MM.1S (cell line): ENCODE data around the gene C6orf163.

Experiments used
- EZH2phosphoT487 ChIP-seq: fragments of 300-600 bp; sonication (generic); IDR thresholded peaks from 2 replicates; pipeline ENCODE4 v1.6.1; 2018; ENCODE audit warnings: antibody characterized with exemption, low read length
- TF ChIP-seq, protein P1 (sequence below): fragments of 300-600 bp; sonication (generic); IDR thresholded peaks from 2 replicates; pipeline ENCODE4 v1.5.1; 2016; ENCODE audit warnings: antibody characterized with exemption, low read length, mixed read lengths

DNA sequence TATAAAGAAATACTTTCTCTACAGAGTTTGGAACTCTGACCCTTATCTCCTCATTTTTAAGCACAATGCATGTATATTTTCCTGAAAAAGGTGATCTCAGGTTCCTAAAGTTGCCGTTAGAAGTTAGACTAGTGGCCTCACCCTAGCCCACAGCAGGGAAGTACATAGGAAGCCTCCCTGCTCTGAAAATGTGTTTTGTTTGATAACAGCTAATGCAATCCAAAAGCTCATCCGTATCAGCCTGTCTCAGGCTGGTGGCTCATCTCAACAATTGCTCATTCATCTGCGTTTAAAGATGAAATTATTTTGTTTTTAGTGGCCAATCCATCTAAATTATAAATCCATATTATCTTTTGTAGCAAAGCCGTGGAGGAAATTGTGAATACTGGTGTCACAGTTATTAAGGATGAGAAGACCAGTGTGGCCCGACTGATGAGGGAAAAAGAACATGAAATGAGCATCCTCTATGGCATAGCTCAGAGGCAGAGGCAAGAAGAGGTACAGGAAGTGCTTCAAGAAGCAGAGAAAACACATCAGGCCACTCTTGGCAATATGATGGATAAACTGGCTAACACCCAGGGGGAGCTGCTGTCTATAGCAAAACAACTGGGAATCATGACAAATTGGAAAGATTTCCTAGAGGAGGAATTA is 20.1 kb downstream of the C6orf163 start:
- TF ChIP-seq, protein P1, sequence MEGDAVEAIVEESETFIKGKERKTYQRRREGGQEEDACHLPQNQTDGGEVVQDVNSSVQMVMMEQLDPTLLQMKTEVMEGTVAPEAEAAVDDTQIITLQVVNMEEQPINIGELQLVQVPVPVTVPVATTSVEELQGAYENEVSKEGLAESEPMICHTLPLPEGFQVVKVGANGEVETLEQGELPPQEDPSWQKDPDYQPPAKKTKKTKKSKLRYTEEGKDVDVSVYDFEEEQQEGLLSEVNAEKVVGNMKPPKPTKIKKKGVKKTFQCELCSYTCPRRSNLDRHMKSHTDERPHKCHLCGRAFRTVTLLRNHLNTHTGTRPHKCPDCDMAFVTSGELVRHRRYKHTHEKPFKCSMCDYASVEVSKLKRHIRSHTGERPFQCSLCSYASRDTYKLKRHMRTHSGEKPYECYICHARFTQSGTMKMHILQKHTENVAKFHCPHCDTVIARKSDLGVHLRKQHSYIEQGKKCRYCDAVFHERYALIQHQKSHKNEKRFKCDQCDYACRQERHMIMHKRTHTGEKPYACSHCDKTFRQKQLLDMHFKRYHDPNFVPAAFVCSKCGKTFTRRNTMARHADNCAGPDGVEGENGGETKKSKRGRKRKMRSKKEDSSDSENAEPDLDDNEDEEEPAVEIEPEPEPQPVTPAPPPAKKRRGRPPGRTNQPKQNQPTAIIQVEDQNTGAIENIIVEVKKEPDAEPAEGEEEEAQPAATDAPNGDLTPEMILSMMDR = no peak
- no peak for TF ChIP-seq EZH2phosphoT487
